Germinal center (tissue), 1 donor: ENCODE data around the gene ARAP2.
"Not testable (repeated sequence)": the region's sequence is repeated elsewhere in the genome, so short reads cannot be mapped to it uniquely, and the experiment has no call there.

ENCODE experiments used
- DNase-seq: peaks from one replicate; pipeline ENCODE4 v3.0.0; 2012; ENCODE audit warnings: mixed read lengths, low spot score

ARAP2 gene

DNA sequence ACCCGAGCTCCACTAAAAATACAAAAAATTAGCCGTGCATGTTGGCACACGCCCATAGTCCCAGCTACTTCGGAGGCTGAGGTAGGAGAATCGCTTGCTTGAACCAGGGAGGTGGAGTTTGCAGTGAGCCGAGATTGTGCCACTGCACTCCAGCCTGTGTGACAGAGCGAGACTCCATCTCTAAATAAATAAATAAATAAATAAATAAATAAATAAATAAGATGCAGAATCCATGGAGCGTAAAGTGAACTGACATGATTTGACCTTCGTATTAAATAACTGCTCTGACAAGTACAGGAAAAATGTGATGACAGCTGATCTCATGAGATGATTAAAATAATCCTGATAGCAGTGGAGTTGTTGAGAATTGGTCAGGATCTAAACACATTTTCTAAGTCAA, 62.0 kb downstream of the ARAP2 start:
- not testable (repeated sequence) for DNase-seq

DNA sequence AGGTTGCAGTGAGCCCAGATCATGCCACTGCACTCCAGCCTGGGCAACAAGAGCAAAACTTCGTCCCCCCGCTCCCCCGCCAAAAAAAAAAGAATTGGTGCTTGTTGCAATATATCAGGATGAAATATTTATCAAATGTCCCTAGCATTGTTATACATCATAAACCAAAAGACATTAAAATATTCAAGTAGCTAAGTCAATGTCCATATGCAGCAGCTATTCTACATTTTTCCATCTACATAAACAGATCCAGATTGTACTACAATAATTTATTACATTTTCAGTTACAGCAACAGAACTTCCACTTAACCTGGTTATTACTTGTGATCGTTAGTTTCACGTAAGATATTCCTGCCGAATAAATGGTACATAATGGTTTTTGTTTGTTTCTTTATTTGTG, 64.1 kb downstream of the ARAP2 start:
- no peak for DNase-seq

DNA sequence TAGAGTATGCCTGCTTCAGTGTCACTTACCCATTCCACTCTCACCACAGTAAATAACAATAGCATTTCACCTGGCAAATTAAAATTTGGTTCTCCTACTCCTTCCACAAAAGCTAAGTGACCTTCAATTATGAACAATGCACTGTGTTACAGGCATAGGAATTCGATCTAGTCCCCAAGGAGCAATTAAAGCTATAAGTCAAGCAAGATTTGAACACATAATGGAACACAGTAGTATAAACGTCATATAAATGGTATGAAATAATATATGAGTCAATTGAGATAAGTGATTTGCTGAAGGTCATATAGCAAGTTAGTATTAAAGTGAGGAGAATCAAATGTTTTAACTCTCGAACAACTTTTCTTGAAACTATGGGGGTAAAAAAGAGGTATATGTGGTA, 65.8 kb downstream of the ARAP2 start:
- DNase-seq, result no peak

DNA sequence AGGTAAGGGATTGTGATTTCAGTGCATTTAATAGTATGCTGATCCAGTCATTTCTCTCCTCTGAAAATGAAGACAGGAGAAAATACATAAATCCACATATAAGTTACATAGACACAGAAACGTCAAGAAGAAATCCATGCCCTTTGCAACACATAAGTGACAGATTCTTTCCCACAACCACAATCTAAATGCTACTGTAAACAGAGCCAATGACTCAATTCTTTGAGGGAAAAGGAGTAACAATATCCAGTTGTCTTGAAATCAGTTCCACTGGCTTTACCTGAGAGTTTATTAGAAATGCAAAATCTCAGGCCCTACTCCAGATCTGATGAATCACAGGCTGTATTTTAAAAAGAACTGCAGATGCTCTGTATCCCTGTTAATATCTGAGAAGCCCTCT, 66.4 kb downstream of the ARAP2 start:
- DNase-seq, result no peak

DNA sequence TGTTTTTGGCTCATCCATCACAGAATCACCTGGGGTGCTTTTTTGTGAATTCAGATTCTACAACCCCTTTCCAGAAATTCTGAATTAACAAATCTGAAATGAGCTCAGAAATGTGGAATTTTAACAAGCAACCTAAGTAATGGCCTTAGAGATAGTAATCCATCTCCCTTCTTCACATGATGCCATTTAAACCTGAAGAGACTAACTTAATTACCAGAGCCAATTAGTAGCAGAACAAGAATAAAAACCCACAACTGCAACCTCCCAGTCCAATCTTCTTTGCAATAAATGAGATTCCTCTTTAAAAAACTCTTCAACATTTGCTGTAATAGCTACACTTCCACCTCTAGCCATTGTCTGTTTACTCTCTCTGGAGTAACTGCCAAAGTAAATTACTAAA, 69.7 kb downstream of the ARAP2 start:
- DNase-seq, result no peak

DNA sequence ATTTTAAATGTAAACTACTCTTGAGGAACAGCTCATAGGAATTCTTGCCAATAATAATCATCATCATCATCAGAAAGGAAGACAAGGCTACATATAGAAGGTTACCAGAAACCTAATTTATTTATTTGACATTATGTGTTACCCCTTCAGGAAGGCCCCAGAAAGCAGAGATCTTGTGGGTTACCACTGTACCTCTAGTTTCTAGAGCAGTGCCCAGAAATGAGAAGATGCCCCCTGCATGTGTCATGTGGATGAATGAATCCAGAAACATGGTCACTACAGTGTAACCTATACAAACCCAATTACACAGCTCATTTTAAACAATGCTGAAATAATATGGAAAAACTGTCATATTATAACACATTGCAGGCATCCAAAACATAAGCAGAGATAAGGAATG, 70.4 kb downstream of the ARAP2 start:
- DNase-seq, result no peak

DNA sequence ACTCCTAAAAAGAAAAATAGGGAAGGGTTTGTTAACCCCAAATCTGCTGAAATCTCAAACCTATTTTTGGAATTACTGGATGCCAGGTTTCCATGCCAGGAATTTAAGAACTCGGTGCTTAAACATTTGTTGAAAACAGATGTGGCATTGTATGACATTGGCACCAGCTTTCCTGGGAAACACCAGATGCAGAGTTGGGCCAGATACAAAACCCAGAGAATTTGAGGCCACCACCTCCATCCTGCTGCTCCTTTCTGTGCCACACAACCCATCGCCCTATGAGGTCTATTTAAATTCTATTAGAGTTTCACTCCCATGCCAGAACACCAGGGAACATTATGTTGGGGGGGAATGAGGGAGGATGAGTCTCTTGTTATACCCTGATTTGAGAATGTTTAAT, 71.7 kb downstream of the ARAP2 start:
- DNase-seq, result no peak

DNA sequence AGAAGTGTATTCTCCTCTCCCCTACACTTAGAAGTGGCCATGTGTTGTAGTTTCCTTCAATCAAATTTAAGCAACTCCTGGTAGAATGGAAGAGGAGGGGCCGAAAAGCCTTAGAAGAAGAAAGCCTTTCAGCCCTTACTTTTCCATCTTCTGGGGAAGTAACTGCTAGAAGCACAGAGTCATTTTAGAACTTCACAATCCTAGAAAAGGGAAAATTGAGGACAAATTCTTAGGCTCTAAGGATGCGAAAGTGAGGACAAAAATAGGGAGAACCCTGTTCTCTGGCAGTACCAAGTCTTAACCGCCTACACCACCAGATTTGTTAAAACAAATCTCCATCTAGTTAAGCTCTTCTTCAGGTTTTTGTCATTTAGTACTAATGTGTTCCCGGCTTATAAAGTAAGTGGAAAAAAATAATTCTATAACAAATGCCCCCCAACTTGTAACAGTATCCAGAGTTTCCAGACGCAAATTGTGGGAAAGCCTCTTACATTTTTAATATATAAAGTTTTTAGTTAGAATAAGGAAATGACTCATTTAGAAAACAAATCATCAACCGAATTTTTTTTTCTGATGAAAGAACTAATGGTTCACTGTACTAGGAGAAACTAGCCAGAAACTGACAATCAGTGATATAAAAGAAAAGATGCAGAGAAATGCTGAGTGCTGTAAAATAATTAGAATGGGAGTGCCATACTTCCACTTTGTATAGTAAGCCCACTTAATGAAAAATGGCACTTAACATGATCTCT, 76.0 kb downstream of the ARAP2 start:
- no peak for DNase-seq

DNA sequence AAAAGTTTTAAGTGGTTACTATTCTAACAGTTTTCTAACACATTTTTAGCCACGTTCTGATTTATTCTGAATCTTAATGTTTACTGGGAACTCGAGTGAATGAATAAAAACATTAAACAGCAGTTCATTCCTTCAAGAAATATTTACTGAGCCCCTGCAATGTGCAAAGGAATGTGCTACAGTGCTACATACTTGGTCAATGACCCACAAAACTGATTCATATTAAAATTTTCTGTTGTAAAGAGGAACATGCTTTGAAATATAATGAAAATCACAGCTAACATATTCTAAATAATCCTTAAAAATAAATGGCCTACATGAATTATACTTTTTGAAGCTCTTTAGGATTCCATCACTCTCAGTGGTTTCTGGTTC, 78.7 kb downstream of the ARAP2 start:
- no peak for DNase-seq

DNA sequence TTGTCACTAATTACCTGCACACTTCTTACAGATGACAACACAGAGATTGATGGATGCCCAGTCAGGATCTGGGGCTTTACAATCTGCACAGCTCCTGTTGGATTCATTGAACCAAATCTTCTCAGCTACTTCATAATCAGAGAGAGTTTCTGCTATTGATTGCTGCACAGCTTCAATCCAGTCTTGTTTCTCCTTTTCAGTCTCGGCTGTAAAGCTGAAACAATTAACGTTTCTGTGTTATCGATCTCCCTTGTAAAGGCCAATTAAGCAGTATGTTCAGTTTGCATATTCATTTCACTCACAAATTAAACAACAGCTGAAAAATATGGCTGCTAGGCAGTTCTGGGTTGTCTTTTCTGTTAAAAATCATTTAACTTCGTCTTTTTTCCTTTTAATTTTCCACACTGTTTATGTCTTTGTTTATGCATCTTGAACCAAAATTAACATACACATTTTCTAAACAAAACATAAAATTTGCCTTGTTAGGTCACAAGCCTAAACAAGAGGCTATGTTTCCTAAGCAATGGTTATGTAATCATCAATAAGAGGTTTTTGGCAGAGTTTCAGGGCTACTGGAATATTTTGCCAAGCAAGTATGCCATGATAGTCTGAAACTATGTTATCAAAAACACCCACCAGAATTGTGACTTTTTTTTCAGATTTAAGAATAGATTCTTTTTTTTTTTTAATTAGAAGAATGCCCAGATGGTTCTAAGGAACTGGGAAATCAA, 79.2 kb downstream of the ARAP2 start:
- DNase-seq, result no peak

DNA sequence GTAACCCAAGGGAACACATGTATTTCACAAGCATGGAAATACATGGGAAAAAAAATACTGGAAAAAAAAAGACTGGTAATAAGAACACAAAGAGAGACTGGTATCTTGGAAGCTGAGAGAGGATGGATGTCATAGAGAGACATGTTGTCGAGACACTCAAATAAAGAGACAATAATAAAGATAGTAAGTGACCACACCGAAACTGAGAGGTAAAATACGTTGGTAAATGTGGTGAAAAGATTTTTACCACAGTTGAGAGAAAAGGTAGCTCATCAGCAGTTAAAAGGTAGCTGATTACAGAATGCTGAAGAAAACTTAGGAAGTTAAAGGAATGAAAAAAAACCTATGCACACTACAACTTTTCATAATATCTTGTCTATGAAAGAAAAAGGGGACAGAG, 81.1 kb downstream of the ARAP2 start:
- no peak for DNase-seq

DNA sequence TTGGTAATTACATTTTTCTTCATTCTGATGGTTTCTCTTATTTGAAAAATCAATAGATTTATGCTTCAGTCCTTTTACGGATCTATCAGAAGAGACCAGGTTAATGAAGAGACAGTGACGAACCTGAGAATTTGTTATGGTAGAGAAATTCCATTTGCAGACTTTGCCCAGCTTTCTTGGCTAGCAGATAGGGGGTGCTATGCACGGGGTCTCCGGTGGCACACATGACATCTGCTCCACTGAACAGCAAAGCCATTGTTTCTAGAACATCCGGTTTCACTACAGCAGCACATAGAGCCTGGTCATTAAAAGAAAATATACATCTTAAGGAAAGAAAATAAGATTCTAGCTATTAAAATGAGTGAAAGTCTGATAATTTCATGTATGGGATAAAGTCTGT, 85.1 kb downstream of the ARAP2 start:
- DNase-seq, result no peak

DNA sequence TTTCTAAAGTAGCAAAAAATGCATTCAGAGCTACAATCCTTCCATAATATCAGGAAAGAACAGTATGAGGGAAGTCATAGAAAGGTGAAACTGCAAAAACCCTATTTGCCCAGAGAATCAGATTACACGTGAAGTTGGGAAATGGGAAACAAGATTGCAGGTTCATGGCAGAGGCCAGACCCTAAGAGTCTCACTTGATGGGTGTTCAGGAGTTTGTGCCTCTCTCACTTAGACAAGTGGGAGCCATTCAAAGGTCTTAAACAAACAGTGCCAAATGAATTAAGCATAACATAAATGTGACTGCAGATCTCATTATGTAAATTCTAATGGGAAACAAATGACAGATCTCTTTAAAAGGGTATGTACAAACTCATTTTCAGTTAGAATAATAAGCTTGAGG, 91.6 kb downstream of the ARAP2 start:
- DNase-seq, result no peak

DNA sequence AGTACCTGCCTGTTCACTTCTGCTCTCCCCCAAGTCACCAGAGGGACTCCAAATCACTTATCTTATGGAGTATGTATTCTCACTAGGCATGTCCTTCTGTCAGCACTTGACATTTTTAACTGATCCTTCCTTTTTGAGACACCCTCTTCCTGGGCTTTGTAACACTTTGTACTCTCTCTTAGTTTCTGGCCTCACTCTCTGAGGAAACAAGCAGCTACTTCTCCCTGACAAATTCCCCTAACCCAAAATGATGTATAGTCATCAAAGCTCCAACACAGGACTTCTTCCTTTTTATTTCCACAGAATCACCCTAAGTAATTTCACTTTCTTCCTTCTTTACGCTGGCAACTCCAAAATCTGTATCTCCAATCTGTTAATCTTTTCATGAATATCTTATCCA, 101.8 kb downstream of the ARAP2 start:
- DNase-seq, result no peak

DNA sequence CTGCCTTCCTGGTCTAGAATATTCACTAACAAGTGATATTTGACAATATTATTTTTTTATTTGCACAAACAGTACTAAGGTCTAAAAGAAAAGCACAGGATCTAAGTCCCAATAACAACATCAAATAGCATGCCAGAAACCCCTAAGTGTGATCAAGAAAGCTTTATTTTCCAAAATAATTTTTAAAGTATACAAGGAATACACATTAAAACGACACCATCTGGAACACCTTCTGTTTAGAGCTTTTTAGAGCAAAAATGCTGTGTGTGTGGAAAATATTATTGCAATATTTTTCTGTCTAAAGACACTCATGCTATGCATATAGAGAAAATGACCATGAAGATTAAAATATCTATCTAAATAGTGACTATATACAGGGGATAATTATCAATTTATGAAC, 103.1 kb downstream of the ARAP2 start:
- DNase-seq, result no peak

DNA sequence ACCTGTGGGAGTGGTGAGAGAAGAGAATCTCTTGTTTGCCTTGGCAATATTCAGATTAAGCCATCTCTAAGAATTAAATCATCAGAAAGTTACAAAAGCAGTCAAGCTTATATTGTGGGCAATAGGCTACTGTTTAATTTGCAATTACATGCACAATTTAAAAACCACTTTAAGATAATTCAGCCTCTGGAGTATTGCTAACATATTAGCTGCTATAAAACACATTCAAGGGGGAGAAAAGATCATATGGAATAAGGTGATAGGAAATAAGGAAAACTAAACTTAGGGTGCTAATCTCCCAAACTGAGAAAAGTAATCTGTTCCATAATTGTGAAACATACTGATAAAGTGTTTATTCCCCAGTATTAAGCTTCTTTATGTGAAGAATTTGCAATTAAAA, 103.9 kb downstream of the ARAP2 start:
- DNase-seq, result no peak

DNA sequence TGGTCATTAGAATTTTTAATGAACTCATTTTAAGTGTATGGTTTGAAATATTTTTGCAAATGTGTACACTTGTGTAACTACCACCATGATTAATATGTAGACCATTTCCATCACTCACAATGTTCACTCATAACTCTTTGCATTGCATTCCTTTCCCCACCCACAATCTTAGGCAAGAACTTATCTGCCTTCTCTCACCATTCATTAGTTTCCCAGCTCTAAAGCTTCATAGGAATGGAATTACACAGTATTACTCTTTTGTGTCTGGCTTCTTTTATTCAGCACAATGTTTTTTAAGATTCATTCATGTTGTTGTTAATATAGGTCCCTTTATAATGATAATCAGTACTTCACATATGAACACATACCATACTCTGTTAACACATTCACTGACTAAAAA, 106.1 kb downstream of the ARAP2 start:
- no peak for DNase-seq

DNA sequence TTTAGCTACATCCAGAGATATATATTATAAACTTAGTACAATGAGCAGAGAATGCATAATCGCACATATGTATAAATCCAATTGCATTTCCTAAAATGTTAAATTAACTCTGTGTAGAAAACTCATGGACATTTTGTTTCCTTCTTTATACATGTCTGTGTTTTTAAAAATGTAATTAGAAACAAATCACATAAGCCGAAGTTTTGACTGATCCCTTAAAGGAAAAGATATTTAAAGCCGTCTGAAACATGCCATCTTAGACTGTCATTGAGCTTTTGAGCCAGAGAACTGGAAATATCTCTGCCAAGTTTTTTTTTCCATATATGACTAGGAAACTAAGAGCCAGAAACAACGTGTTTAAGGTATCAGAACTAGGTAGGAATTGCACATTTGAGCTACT, 107.0 kb downstream of the ARAP2 start:
- no peak for DNase-seq

DNA sequence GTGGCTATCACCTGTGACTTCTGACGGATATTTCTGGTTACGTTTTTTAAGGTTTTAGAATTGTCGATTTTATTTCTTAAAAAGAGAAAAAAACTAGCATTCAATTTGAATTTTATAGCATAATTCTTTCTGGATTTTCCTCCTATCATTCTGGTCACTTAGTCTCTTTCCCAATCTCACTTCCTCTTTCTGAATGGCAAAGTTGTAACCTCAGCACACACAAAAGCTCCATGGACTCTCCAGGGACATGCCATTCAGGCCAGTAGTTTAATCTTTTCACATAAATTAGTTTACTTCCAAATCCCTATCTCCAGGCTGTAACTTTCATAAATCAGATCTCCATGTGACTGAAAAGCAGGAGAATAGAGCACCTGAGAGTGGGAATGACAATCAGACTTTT, 110.7 kb downstream of the ARAP2 start:
- DNase-seq, result no peak

DNA sequence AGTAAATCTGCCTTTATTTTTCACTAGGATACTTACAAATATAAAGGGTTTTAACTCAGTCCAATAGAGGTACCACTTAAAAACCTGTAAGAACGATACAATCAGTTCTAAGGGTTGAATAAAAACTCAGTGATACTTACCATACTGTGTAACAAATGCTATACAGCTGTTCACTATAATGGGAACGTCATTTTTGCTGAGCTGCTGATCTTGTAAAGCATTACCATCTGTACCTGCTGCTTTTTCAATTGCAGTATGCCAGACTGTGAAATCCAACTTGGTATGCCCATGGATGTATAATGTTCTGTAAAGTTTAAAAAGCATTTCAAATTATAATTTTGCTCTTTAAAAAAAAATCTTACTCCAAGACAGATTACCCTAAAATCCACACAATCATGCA, 111.2 kb downstream of the ARAP2 start:
- DNase-seq, result no peak

DNA sequence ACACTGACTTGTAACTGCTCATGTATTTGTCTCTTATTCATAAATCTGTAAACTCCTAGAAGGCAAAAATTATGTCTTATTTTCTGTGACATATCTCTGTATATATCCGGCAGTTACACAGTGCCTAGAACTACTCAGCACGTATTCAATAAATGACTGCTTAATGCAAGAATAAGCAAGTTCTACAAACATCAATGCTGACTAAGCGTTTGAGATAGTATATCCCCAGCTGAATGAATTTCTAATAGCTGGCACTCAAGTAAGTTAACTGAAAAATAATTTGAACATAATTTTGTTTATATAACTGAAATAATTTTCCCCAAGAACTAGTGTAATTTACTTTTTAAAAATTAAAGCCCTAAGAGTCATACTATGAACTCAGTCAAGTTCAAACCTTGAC, 113.7 kb downstream of the ARAP2 start:
- DNase-seq, result no peak

DNA sequence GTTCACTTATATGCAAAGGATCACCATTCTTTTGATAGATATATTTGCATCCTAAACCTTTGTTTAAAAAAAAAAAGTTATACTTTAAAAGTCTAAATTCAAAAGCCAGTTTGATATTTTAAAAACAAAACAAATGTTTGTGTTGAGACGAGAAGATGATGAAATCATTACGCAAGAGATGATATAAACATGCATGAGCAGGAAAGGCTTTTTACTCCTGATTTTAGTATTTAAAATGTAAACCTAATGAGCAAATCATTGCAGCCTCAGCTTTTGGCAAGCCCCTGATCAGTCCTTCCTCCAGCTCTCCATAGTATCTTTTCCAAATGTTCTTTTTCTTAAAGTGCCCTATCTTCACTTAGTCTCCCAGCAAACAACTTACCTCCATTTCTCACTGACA, 115.6 kb downstream of the ARAP2 start:
- no peak for DNase-seq

DNA sequence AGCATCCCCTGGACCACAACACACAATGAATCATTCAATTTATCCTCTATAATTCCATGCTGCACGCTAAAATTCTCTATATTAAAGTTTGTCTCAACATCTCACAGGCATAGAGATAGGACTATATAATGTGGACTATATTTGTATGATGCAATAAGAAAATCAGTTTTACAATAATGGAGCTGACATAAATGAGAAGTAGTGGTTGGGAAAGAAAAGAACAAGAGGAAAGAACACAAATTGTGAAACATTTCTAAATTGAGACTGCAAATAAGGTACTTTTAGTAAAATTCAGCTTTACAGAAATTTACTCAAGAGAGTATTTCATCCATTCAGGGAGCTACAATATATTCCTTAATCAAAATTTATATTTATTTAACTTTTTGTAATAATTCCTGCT, 120.4 kb downstream of the ARAP2 start:
- DNase-seq, result no peak

DNA sequence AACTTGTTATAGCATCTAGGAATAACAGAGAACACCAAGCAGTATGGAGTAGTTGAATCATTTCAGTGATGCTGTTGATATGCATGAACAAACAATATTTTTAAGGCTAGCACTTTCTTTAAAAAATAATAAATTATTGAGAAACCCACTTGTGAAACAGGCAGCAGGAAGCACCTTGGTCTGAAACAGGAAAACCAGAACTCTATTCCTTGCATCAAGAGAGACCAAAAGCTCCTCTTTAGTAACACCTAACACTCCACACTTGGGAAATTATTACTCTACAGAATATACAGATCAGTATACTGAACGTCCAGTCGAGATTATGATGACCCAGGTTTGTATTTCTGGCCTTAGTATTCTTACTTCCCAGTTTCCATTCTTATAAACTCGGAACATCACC, 129.0 kb downstream of the ARAP2 start:
- no peak for DNase-seq
